EH (cell line): Measurements from ENCODE around the gene TNK1.
A peak's percentile ranks its signal among the peaks of the same experiment; 100 is the strongest.
"Not testable (repeated sequence)": the region's sequence is repeated elsewhere in the genome, so short reads cannot be mapped to it uniquely, and the experiment has no call there.

Source experiments
- DNase-seq: peaks from one replicate; pipeline ENCODE4 v3.0.0-alpha.2; 2015; ENCODE audit warnings: low read depth

TNK1 gene

GRCh38 chr17:7380855-7381683 lies at the start of gene TNK1:
Gene TNK1 (plus strand): TSS chr17:7381089. CDS start chr17:7382927, 1,838 bp downstream.
- no peak for DNase-seq

GRCh38 chr17:7332111-7332510 lies 48.8 kb upstream of the TNK1 start:
- DNase-seq, result no peak

GRCh38 chr17:7332600-7333069 lies 48.3 kb upstream of the TNK1 start:
- DNase-seq, result not testable (repeated sequence)

GRCh38 chr17:7334938-7335538 lies 45.9 kb upstream of the TNK1 start:
- no peak for DNase-seq

- DNase-seq, result not testable (repeated sequence)
Measured at GRCh38 chr17:7335765-7336164, 45.1 kb upstream of the TNK1 start.

- DNase-seq, result no peak
Measured at GRCh38 chr17:7336240-7337175, 44.4 kb upstream of the TNK1 start, which contains the start of gene ACAP1. Gene ACAP1 (plus strand): TSS chr17:7336529. CDS start chr17:7336735, 206 bp downstream.

- not testable (repeated sequence) for DNase-seq
Measured at GRCh38 chr17:7337600-7337999, 43.3 kb upstream of the TNK1 start.

GRCh38 chr17:7340179-7340578 lies 40.7 kb upstream of the TNK1 start:
- DNase-seq, result peak; percentile 48

- DNase-seq, result no peak
Measured at GRCh38 chr17:7341842-7342241, 39.0 kb upstream of the TNK1 start.

- DNase-seq, result no peak
Measured at GRCh38 chr17:7343250-7343649, 37.6 kb upstream of the TNK1 start.

GRCh38 chr17:7346761-7347614 lies 33.9 kb upstream of the TNK1 start:
- DNase-seq, result no peak

- DNase-seq, result no peak
Measured at GRCh38 chr17:7347630-7348477, 33.0 kb upstream of the TNK1 start.

- no peak for DNase-seq
Measured at GRCh38 chr17:7348478-7349242, 32.2 kb upstream of the TNK1 start.

- peak; percentile 94 for DNase-seq
Measured at GRCh38 chr17:7351665-7352502, 29.0 kb upstream of the TNK1 start, which contains the start of gene KCTD11. Gene KCTD11 (plus strand): TSS chr17:7352162.

- no peak for DNase-seq
Measured at GRCh38 chr17:7352503-7352889, 28.4 kb upstream of the TNK1 start.

GRCh38 chr17:7352910-7353635 lies 27.8 kb upstream of the TNK1 start:
- DNase-seq, result no peak

GRCh38 chr17:7354262-7354843 lies 26.5 kb upstream of the TNK1 start:
- DNase-seq, result peak; percentile 38
